HFF-Myc (cell line): Measurements from ENCODE around the gene ARHGAP33.

Experiments
- DNase-seq: peaks from one replicate; pipeline ENCODE4 v3.0.0-alpha.2; 2011; ENCODE audit warnings: low read depth; ENCODE audit errors: extremely low read depth
- H3K4me3 ChIP-seq: replicated peaks from 2 replicates; pipeline ENCODE4 v1.5.1; 2011; ENCODE audit warnings: low read depth, mild to moderate bottlenecking, control low read depth, low read length
- CTCF ChIP-seq: IDR thresholded peaks from 2 replicates; pipeline ENCODE4 v1.5.1; 2012; ENCODE audit warnings: mild to moderate bottlenecking, low read depth, low read length, control low read depth; ENCODE audit errors: missing control alignments

Gene ARHGAP33

DNA sequence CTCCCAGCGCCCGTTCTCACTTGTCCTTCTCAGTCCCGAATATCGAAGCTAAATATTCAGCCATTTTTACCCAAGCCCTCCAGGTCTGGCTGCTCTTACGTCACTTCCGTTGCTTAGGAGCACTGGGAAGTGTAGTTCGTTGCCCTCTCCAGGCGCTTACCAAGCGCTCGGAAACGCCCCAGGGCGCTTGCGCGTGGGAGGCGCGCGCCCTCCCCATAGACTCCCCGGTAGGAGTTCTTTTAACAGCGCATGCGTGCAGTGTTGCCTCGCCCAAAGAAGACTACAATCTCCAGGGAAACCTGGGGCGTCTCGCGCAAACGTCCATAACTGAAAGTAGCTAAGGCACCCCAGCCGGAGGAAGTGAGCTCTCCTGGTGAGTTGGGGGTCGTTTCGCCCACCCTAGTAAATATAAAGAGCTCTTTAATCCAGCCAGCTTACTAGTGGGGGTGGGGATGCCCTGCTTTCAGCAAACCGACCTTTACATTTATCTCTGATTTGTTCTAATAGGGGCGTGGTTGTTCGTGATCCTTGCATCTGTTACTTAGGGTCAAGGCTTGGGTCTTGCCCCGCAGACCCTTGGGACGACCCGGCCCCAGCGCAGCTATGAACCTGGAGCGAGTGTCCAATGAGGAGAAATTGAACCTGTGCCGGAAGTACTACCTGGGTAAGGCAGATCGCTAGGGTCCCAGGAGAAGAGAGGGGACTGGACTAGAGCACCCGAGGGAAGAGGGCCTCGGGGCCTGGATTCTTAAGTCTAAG is 29.9 kb upstream of the ARHGAP33 start, which contains the start of the genes PSENEN and U2AF1L4:
Gene PSENEN (plus strand): TSS at position 324 of the 759 bp plus-strand sequence. CDS start 280 bp downstream, at position 604.
Gene U2AF1L4 (minus strand): TSS at position 91 of the 759 bp plus-strand sequence. CDS start 27 bp downstream, at position 64.
- peak within 1 kb of the TSS; percentile 96 for H3K4me3 ChIP-seq
- DNase-seq = peak; percentile 98
- TF ChIP-seq CTCF = no peak

DNA sequence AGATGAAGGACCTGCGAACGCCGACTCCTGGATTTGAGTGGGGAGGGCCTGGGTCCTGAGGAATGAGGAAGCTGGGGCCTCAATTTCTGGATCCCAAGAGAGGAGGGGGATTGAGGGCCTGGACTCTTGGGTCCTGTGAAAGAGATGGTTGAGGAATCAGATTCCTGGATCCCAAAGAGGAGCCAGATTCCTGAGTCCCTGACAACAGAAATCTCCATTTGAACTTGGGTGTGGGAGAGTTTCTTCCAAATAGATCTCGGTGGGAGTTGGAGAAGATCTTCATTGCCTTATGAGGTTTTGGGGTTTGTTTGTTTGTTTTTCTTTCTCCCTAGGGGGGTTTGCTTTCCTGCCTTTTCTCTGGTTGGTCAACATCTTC is 29.3 kb upstream of the ARHGAP33 start:
- H3K4me3 ChIP-seq = peak overlapping the region; percentile 96
- no peak for DNase-seq
- no peak for TF ChIP-seq CTCF

DNA sequence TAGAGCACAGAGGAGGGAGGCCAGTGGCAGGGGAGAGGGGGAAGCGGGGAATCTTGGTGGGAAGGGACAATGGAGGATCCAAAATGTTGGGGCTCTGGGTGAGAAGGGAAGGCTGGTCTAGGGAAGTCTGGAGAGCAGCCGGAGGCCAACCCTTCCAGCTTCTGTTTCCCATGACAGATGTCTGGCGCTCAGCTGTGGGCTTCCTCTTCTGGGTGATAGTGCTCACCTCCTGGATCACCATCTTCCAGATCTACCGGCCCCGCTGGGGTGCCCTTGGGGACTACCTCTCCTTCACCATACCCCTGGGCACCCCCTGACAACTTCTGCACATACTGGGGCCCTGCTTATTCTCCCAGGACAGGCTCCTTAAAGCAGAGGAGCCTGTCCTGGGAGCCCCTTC is 28.8 kb upstream of the ARHGAP33 start:
- no peak for DNase-seq
- TF ChIP-seq CTCF = no peak
- H3K4me3 ChIP-seq = peak overlapping the region; percentile 96

DNA sequence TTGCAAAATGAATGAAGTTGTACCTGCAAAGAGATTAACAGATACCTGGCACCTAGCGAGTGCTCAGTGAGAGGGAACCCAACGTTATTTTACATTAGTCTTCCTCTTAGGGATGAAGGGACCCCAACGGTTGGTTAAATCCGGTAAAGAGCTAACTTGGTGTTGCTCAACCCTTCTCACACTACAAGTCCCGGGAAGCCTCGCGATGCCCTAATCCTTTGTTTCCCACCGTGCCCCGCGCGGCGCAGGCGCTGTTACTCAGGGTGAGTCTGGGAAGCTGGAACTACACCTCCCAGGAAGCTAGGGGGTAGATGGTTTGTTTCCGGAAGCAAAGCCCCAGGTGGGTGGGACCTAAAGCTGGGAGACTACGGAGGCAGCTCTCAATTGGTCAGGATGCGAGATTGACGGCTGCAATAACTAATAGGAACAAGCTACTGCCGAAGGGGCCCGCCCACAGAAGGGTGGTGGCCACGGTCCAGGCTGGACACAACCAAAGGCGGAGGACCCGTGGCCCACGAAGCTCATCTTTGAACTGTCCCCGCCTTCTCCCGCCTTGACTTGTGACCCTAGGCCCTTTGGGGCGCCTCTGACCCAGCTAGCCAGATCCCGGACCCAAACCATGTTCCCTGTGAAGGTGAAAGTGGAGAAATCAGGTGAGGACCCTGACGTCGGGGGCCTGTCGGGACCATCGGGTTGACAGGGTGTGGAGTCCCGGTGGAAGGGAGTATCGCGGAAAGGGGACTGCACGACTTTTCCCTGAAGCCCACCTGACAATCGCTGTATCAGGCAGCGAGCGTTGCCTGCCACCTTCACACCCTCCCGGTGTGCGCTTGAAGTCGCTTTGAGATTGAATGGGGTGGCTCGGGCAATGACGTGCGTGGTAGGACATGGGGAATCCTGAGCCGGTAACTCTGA is 27.0 kb upstream of the ARHGAP33 start, which contains the start of gene LIN37:
Gene LIN37 (plus strand): TSS at position 471 of the 915 bp plus-strand sequence. CDS start 149 bp downstream, at position 620.
- H3K4me3 ChIP-seq = peak within 1 kb of the TSS; percentile 96
- no peak for TF ChIP-seq CTCF

GRCh38 chr19:35750167-35750566 is 25.2 kb upstream of the ARHGAP33 start:
- H3K4me3 ChIP-seq = no peak overlapping the region
- DNase-seq = no peak
- no peak for TF ChIP-seq CTCF

More for the DNA sequence above, 27.0 kb upstream of the ARHGAP33 start, which contains the start of gene LIN37:
- peak; percentile 99 for DNase-seq

DNA sequence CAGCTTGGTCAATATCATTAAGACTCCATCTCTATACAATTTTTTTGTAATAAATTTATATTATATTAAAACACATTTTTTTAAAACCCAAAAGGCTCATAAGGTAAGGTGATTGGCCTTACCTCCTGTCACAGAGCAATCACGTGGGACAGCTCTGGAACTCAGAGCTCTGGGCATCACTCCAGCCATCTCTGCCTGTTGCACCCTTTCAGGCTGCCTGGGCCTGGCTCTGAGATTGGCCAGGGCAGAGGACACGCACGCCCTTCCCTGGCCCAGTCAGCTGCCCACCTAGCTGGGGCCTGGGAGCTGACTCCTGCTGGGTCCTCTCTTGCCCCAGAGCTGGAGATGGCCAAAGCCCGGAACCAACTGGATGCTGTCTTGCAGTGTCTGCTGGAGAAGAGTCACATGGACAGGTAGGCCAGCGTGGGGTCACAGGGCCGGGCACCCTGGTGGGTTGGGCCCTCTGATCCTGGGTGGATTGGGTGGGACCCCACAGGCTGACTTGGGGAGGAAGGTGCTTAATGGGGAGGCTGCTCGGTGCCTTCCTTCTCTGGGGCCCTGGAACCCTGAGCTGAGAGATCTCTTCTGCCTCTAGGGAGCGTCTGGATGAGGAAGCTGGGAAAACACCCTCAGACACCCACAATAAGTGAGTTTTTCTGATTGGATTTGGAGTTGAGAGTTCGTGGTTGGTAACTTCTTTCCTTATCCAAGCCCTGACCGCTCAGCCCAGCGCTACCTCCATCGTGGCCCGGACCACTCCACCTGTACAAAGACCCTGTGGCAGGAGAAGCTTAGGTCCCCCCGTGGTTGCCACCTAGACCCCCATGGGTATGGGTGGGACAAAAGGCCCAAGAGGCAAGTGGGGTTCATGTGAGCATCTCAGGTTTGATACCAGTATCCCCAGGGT is 23.3 kb upstream of the ARHGAP33 start:
- no peak overlapping the region for H3K4me3 ChIP-seq
- no peak for DNase-seq
- no peak for TF ChIP-seq CTCF
